ENCODE data around the gene ARMC2. TPM values are rescaled to one million over a fixed set of nuclear protein-coding genes. Genes with fewer than 3 reads are reported as not detected.
A peak's percentile ranks its signal among the peaks of the same experiment; 100 is the strongest.

The ARMC2 gene
- total RNA-seq, 1 donor: 1.4 TPM

DNA sequence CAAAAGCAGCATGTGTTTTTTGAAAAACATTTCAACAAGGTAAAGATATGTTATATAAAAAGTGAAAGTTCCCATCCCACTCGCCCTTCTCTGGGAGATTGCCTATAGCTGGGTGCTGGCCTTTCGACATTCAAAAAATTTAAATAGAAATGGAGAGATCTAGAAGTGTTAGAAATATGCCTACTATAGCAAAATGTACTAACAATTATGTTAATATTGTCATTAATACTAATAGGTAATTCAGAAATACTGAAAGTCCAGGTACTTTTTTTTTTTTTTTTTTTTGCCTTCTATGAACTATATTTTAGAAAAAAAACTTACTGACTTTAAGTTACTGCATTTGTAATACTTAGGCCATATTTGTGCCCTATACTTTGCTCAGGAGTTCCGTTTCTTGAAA is 159.3 kb downstream of the ARMC2 start:
- Histone ChIP-seq H3K36me3 (ENCODE audit: insufficient read depth, low read length) (no peaks in the 10 kb centered on the region), H3K4me3 (ENCODE audit: insufficient read depth, low read length) (peak overlapping the region; percentile 89), H2AFZ (ENCODE audit: low read length) (no peak overlapping the region), H3K27me3 (ENCODE audit: insufficient read depth, low read length) (no peaks in the 10 kb centered on the region), H4K20me1 (ENCODE audit: insufficient read depth, low read length) (peaks cover 14% of the 10 kb centered on the region), H3K79me2 (ENCODE audit: insufficient read depth, low read length) (peaks cover 38% of the 10 kb centered on the region), H3K27ac (ENCODE audit: low read depth, low read length) (no peak overlapping the region), H3K4me1 (ENCODE audit: insufficient read depth, low read length) (no peaks in the 10 kb centered on the region), H3K4me2 (ENCODE audit: insufficient read depth, low read length) (peak overlapping the region; percentile 87), H3K9me3 (ENCODE audit: low read depth, low read length) (no peaks in the 10 kb centered on the region)
- TF ChIP-seq, protein P1, sequence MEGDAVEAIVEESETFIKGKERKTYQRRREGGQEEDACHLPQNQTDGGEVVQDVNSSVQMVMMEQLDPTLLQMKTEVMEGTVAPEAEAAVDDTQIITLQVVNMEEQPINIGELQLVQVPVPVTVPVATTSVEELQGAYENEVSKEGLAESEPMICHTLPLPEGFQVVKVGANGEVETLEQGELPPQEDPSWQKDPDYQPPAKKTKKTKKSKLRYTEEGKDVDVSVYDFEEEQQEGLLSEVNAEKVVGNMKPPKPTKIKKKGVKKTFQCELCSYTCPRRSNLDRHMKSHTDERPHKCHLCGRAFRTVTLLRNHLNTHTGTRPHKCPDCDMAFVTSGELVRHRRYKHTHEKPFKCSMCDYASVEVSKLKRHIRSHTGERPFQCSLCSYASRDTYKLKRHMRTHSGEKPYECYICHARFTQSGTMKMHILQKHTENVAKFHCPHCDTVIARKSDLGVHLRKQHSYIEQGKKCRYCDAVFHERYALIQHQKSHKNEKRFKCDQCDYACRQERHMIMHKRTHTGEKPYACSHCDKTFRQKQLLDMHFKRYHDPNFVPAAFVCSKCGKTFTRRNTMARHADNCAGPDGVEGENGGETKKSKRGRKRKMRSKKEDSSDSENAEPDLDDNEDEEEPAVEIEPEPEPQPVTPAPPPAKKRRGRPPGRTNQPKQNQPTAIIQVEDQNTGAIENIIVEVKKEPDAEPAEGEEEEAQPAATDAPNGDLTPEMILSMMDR (IDR thresholded peaks at IDR 0.05; ENCODE audit: extremely low read depth, low read depth, low read length): no peak
- no peak for DNase-seq (ENCODE audit: insufficient read length, low spot score, missing footprints)

DNA sequence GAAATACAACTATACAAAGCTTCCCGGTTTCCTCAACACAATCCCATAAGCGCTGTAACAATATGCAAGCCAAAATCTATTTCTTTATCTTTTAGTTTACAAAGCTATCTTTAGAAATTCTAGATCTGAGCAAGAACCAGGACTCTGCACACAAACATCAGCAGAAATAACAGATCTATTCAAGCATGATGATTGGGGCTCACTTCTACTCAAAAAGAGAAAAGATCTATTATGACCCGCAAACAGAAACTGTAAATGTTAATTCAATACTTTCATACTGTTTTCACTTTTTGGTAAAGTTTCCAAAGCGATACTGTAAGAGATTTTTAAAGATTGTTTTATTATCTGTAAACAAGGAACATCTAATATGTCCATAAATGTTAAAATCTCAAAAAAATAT is 159.8 kb downstream of the ARMC2 start:
- Histone ChIP-seq H3K27ac (ENCODE audit: low read depth, low read length) (no peak overlapping the region), H3K36me3 (ENCODE audit: insufficient read depth, low read length) (no peaks in the 10 kb centered on the region), H2AFZ (ENCODE audit: low read length) (no peak overlapping the region), H3K9me3 (ENCODE audit: low read depth, low read length) (no peaks in the 10 kb centered on the region), H3K27me3 (ENCODE audit: insufficient read depth, low read length) (no peaks in the 10 kb centered on the region), H3K4me2 (ENCODE audit: insufficient read depth, low read length) (peak overlapping the region; percentile 87), H3K4me3 (ENCODE audit: insufficient read depth, low read length) (peak overlapping the region; percentile 89), H4K20me1 (ENCODE audit: insufficient read depth, low read length) (peaks cover 14% of the 10 kb centered on the region), H3K79me2 (ENCODE audit: insufficient read depth, low read length) (peaks cover 38% of the 10 kb centered on the region), H3K4me1 (ENCODE audit: insufficient read depth, low read length) (no peaks in the 10 kb centered on the region)
- DNase-seq (ENCODE audit: insufficient read length, low spot score, missing footprints): no peak
- TF ChIP-seq, protein P1 (IDR thresholded peaks at IDR 0.05; ENCODE audit: extremely low read depth, low read depth, low read length): no peak

DNA sequence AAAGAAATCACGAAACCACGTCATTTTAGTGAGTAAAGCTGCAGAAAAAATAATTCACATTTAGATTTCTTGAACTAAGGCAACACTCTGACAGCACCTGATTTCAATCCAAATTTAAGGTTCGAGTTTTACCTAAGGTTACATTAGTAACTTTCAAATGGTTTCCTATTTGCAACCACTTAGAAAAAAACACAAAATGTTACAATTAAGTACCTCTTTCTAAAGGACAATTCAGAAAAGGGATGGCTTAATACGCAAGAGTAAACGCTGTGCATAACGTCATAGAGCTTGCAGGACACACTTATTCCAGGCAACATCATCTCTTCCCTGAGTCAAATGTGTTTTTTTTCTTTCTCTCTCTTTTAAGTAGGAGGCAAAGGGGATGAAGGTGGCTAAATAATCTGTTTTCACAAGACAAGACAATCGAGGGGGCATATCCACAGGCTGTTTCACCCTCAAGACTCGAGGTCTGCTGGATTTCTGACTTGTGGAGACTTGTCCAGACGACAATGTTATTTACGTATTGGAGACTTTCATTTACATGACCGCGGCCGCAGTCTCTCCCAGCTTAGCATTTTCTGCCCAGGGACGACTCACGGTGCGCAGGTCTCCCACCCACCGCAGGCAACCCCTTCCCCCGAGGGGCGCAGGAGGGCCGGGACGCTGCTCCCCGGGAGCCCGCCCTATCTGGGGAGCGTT is 160.5 kb downstream of the ARMC2 start:
- Histone ChIP-seq H3K27me3 (ENCODE audit: insufficient read depth, low read length) (no peaks in the 10 kb centered on the region), H3K27ac (ENCODE audit: low read depth, low read length) (peak overlapping the region; percentile 87), H3K4me2 (ENCODE audit: insufficient read depth, low read length) (peak overlapping the region; percentile 87), H3K4me3 (ENCODE audit: insufficient read depth, low read length) (peak overlapping the region; percentile 89), H3K4me1 (ENCODE audit: insufficient read depth, low read length) (no peaks in the 10 kb centered on the region), H4K20me1 (ENCODE audit: insufficient read depth, low read length) (peaks cover 13% of the 10 kb centered on the region), H3K79me2 (ENCODE audit: insufficient read depth, low read length) (peaks cover 36% of the 10 kb centered on the region), H2AFZ (ENCODE audit: low read length) (peak overlapping the region; percentile 92), H3K9me3 (ENCODE audit: low read depth, low read length) (no peaks in the 10 kb centered on the region), H3K36me3 (ENCODE audit: insufficient read depth, low read length) (no peaks in the 10 kb centered on the region)
- TF ChIP-seq, protein P1 (IDR thresholded peaks at IDR 0.05; ENCODE audit: extremely low read depth, low read depth, low read length): no peak
- DNase-seq (ENCODE audit: insufficient read length, low spot score, missing footprints): peak; percentile 69

DNA sequence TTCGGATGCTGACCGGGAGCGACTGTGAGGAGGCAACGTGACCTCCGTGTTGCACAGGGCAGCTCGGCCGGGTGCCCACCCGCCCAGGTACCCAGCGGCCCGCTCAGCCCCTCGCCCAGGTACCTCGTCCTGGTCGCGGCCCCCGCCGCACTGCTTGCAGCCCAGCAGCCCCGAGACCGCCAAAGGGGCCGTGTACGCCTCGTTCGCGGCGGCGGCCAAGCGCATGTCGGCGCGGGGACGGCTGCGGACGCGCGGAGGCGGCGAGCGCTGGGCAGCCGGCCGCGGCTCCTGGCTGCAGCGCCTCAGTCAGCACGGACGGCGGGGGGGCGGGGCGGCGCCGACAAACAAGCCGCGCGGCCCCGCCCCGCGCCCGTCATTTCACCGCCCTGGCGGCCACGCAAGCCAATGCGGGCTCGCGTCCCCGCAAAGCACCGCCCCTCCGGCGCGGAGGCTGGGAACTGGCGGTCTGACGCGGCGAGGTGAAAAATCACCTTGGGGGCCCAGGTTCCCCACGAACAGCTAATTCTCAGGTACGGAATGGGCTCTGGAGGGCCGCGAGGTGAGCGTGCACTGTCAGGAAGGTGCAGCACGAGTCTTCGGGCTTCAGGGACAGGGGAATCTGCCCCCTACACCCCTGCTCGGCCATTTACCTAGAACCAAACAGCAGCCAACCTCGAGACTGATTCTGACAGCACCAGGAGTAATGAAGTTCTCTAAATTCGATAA is 161.2 kb downstream of the ARMC2 start:
- Histone ChIP-seq H3K79me2 (ENCODE audit: insufficient read depth, low read length) (peaks cover 34% of the 10 kb centered on the region), H3K4me1 (ENCODE audit: insufficient read depth, low read length) (no peaks in the 10 kb centered on the region), H2AFZ (ENCODE audit: low read length) (peak overlapping the region; percentile 92), H3K9me3 (ENCODE audit: low read depth, low read length) (no peaks in the 10 kb centered on the region), H3K36me3 (ENCODE audit: insufficient read depth, low read length) (no peaks in the 10 kb centered on the region), H3K4me3 (ENCODE audit: insufficient read depth, low read length) (peak overlapping the region; percentile 89), H3K27ac (ENCODE audit: low read depth, low read length) (peak overlapping the region; percentile 87), H4K20me1 (ENCODE audit: insufficient read depth, low read length) (peaks cover 8% of the 10 kb centered on the region), H3K4me2 (ENCODE audit: insufficient read depth, low read length) (peak overlapping the region; percentile 95), H3K27me3 (ENCODE audit: insufficient read depth, low read length) (no peaks in the 10 kb centered on the region)
- DNase-seq (ENCODE audit: insufficient read length, low spot score, missing footprints): peak; percentile 93
- TF ChIP-seq, protein P1 (IDR thresholded peaks at IDR 0.05; ENCODE audit: extremely low read depth, low read depth, low read length): no peak
